Endothelial cell of umbilical vein (primary cell): ENCODE data around the gene ADH1C. TPM values are rescaled to one million over a fixed set of nuclear protein-coding genes. Genes with fewer than 3 reads are reported as not detected.

Source experiments
- BruUV-seq: library from RNA; stranded (reverse); fragments of 400-500 nt; replicated peaks from 2 replicates; lab custom pipeline; 2021; lab: Mats Ljungman, UMichigan
- CTCF ChIA-PET: fragments of 300-600, 350-600 bp; sonication (Branson Sonifier 250); formaldehyde crosslinking; loops from one replicate; lab custom pipeline; 2021; ENCODE audit warnings: antibody characterized with exemption, inconsistent platforms; lab: Charles Lee
- POLR2A ChIA-PET: fragments of 300-600, 350-600 bp; sonication (Branson Sonifier 250); formaldehyde crosslinking; loops from one replicate; lab custom pipeline; 2021; ENCODE audit warnings: antibody characterized with exemption, inconsistent platforms; lab: Charles Lee
- DNase-seq: peaks from one replicate; pipeline ENCODE4 v3.0.0-alpha.2; 2011; ENCODE audit warnings: low read depth, low spot score
- FAIRE-seq: peaks from 2 replicates; lab custom pipeline; 2011; peaks lifted over from hg19 to GRCh38; lab: Jason Lieb, UNC
- H2AFZ ChIP-seq: 2 replicates; pipeline ENCODE4 v1.6.0; 2012; ENCODE audit warnings: low read depth, low read length, control low read depth, inconsistent platforms
- H3K27ac ChIP-seq: 2 replicates; pipeline ENCODE4 v1.5.1; 2011; ENCODE audit warnings: low read depth, mild to moderate bottlenecking, control low read depth, low read length, moderate library complexity; ENCODE audit not compliant: insufficient read depth
- H3K27me3 ChIP-seq, 2 experiments: 2 replicates each; pipeline versions ENCODE4 v1.6.0 to v1.6.1; 2011; ENCODE audit warnings: low read length in 2 of 2, mixed read lengths in 1 of 2; ENCODE audit not compliant: control insufficient read depth in 2 of 2, insufficient read depth in 2 of 2
- H3K36me3 ChIP-seq, 2 experiments: 2 replicates in 1 of 2; 3 replicates in 1 of 2; pipeline ENCODE4 v1.5.1; 2011; ENCODE audit warnings: low read length in 2 of 2, mild to moderate bottlenecking in 1 of 2, moderate library complexity in 1 of 2; ENCODE audit not compliant: control insufficient read depth in 2 of 2, insufficient read depth in 2 of 2; ENCODE audit errors: extremely low read depth in 1 of 2
- H3K4me1 ChIP-seq: 3 replicates; pipeline ENCODE4 v1.5.1; 2011; ENCODE audit warnings: mild to moderate bottlenecking, low read length; ENCODE audit not compliant: control insufficient read depth, insufficient read depth; ENCODE audit errors: extremely low read depth
- H3K4me2 ChIP-seq: 2 replicates; pipeline ENCODE4 v1.6.1; 2011; ENCODE audit warnings: low read length, control low read depth, mixed read lengths; ENCODE audit not compliant: insufficient read depth
- H3K4me3 ChIP-seq, 3 experiments: fragments of 200-600 bp in 1 of 3; sonication (generic), shearing (Covaris generic) in 1 of 3; replicated peaks in 1 of 3; 2 replicates each; pipeline ENCODE4 v1.5.1; 2011 to 2016; ENCODE audit warnings: control low read depth in 3 of 3, low read length in 3 of 3, mild to moderate bottlenecking in 2 of 3, inconsistent platforms in 1 of 3, low read depth in 1 of 3, moderate library complexity in 1 of 3; ENCODE audit not compliant: insufficient read depth in 1 of 3
- H3K79me2 ChIP-seq: 2 replicates; pipeline ENCODE4 v1.6.0; 2012; ENCODE audit warnings: low read length, inconsistent platforms; ENCODE audit not compliant: control insufficient read depth, insufficient read depth
- H3K9ac ChIP-seq: replicated peaks from 2 replicates; pipeline ENCODE3; 2011; ENCODE audit warnings: low read length, control low read depth; ENCODE audit not compliant: insufficient read depth; ENCODE audit errors: extremely low read depth
- H3K9me1 ChIP-seq: replicated peaks from 3 replicates; pipeline ENCODE4 v1.6.0; 2011; ENCODE audit warnings: mild to moderate bottlenecking, low read length; ENCODE audit not compliant: control insufficient read depth, insufficient read depth; ENCODE audit errors: extremely low read depth
- H3K9me3 ChIP-seq: replicated peaks from 2 replicates; pipeline ENCODE4 v1.5.1; 2012; ENCODE audit warnings: low read length, inconsistent platforms; ENCODE audit not compliant: control insufficient read depth, insufficient read depth
- H4K20me1 ChIP-seq: replicated peaks from 2 replicates; pipeline ENCODE3; 2011; ENCODE audit warnings: mild to moderate bottlenecking, low read length; ENCODE audit not compliant: control insufficient read depth, insufficient read depth; ENCODE audit errors: extremely low read depth
- EZH2 ChIP-seq: IDR thresholded peaks from 2 replicates; pipeline ENCODE4 v1.6.1; 2012; ENCODE audit warnings: borderline replicate concordance, low read depth, mild to moderate bottlenecking, moderate library complexity, low read length, inconsistent platforms; ENCODE audit not compliant: severe bottlenecking
- GATA2 ChIP-seq: IDR thresholded peaks from 2 replicates; pipeline ENCODE4 v1.7.0; 2011; ENCODE audit warnings: low read depth, mild to moderate bottlenecking, moderate library complexity, mixed read lengths, low read length; ENCODE audit not compliant: insufficient read length, insufficient read depth
- JUN ChIP-seq: IDR thresholded peaks from 2 replicates; pipeline ENCODE4 v1.6.1; 2011; ENCODE audit warnings: borderline replicate concordance, low read depth; ENCODE audit not compliant: insufficient read length, insufficient read depth
- MYC ChIP-seq: IDR thresholded peaks from one replicate; pipeline ENCODE4 v1.6.1; 2011; ENCODE audit warnings: mild to moderate bottlenecking, low read depth, low read length
- POLR2A ChIP-seq: IDR thresholded peaks from 2 replicates; pipeline ENCODE4 v1.6.1; 2012; ENCODE audit warnings: low read depth, mild to moderate bottlenecking, control low read depth, low read length
- POLR2AphosphoS5 ChIP-seq: IDR thresholded peaks from 2 replicates; pipeline ENCODE4 v1.6.1; 2012; ENCODE audit warnings: low read depth, mild to moderate bottlenecking, control low read depth, low read length, moderate library complexity; ENCODE audit not compliant: insufficient read depth
- dilution Hi-C: fragments of 300-500 bp; cut with MboI; formaldehyde crosslinking; loops from one replicate; pipeline ENCODE4 v1.15.0; 2019; ENCODE audit warnings: low sequenced_read_pairs; ENCODE audit not compliant: extremely low pct_ligation_motif_present
- intact Hi-C: fragments of 100-400 bp; cut with micrococcal nuclease; formaldehyde crosslinking; loops from one replicate; pipeline ENCODE4 v1.10.0; 2022
- polyA plus RNA-seq, 4 experiments: library from polyadenylated mRNA; depleted of rRNA in 3 of 4; stranded (reverse) in 3 of 4; unstranded in 1 of 4; fragments of >200 nt; gene quantifications; 2 replicates each; pipeline versions ENCODE4 v1.2.1 to v1.2.3, GENCODE V29; 2011 to 2012; ENCODE audit warnings: missing spikeins in 1 of 4
- total RNA-seq: library from RNA; stranded (reverse); gene quantifications from 2 replicates; pipeline ENCODE4 v1.2.3, GENCODE V29; 2021
- TF ChIP-seq, protein P1 (sequence below): IDR thresholded peaks from 2 replicates; pipeline ENCODE4 v1.6.1; 2011; ENCODE audit not compliant: insufficient read depth, insufficient read length
- TF ChIP-seq, protein P2 (sequence below), 2 donors: IDR thresholded peaks; 1 replicate in 1 of 2; 2 replicates in 1 of 2; pipeline ENCODE4 v1.5.1; 2011; ENCODE audit warnings: low read length in 2 of 2, mild to moderate bottlenecking in 2 of 2, moderate library complexity in 2 of 2, control low read depth in 1 of 2, inconsistent platforms in 1 of 2, low read depth in 1 of 2; ENCODE audit not compliant: insufficient read depth in 1 of 2; ENCODE audit errors: extremely low read depth in 1 of 2

ADH1C gene
- total and polyA plus RNA-seq, 2 donors (not counting 3 experiments of a cell fraction or from before 2014, with no cell fraction given) = not detected

DNA sequence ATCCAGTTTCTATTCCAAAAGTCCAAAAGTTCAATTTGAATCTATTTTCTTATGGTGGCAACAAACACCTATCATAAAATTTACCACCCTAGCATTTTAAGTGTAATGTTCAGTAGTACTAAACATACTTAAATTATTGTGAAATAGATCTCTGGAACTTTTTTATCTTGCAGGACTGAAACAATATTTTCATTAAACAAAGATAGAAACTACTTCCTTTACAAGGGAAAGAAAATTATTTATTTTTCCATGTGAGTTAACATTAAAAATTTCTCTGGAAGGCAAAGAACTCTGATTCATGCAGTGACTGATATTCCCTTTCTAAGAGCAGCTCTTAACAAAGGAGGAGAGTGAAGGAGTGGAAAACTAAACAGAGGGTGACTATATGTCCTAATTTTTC, 42.4 kb upstream of the ADH1C start:
- H3K9ac ChIP-seq = no peak overlapping the region
- CTCF ChIA-PET = interaction anchor here (1.7 kb wide), 1 partner anchor 10 kb away, joined by 6 read pairs; no protein-coding TSS in a partner anchor
- no peaks in the 10 kb centered on the region for H3K9me1 ChIP-seq
- POLR2A ChIA-PET = no interaction called here
- intact Hi-C loops = no loop called here
- H3K27me3 ChIP-seq = peaks cover 0 to 5% of the 10 kb centered on the region in 2 experiments
- no peak overlapping the region for H3K4me3 ChIP-seq
- no peak for TF ChIP-seq JUN
- H2AFZ ChIP-seq = no peak overlapping the region
- no peak overlapping the region for H3K4me2 ChIP-seq
- H3K36me3 ChIP-seq = no peaks in the 10 kb centered on the region
- no peak overlapping the region for H3K27ac ChIP-seq
- no peaks in the 10 kb centered on the region for H3K79me2 ChIP-seq
- dilution Hi-C loops = no loop called here
- no peak for FAIRE-seq
- H3K4me1 ChIP-seq = no peaks in the 10 kb centered on the region
- BruUV-seq = no TSS peak
- no peaks in the 10 kb centered on the region for H4K20me1 ChIP-seq
- H3K9me3 ChIP-seq = no peaks in the 10 kb centered on the region
- DNase-seq = no peak

DNA sequence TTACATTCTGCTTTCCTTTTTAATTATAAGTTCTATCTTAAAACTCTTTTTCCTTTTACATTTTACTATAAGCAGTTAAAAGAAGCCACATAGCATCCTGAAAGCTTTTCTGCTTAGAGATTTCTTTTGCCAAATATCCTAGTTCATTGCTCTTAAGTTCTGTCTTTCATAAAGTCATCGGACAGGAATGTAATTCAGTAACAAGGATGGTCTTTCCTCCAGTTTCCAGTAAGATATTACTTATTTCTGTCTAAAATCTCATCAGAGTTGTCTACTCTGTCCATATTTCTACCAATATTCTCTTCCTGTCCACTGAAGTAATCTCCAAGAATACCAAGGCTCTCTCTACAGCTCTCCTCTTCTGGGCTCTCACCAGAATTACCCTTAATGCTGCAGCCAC, 37.5 kb upstream of the ADH1C start:
- Histone ChIP-seq H3K4me2 (no peak overlapping the region), H3K9me1 (no peaks in the 10 kb centered on the region), H3K4me3 (no peak overlapping the region), H3K4me1 (no peaks in the 10 kb centered on the region), H3K27me3 (no peaks in the 10 kb centered on the region), H3K9me3 (no peaks in the 10 kb centered on the region), H3K36me3 (no peaks in the 10 kb centered on the region), H2AFZ (no peak overlapping the region), H3K27ac (no peak overlapping the region), H3K79me2 (no peaks in the 10 kb centered on the region), H3K9ac (no peak overlapping the region), H4K20me1 (no peaks in the 10 kb centered on the region)
- FAIRE-seq (no peak), DNase-seq (no peak)
- ChIA-PET CTCF (interaction anchor here (0.7 kb wide), 1 partner anchor 15 kb away, joined by 3 read pairs; no protein-coding TSS in a partner anchor), POLR2A (no interaction called here)
- dilution Hi-C loops (no loop called here), intact Hi-C loops (no loop called here)
- no peak for TF ChIP-seq POLR2AphosphoS5
- no peak for TF ChIP-seq GATA2
- no peak for TF ChIP-seq MYC
- no peak for TF ChIP-seq EZH2
- TF ChIP-seq, protein P1, sequence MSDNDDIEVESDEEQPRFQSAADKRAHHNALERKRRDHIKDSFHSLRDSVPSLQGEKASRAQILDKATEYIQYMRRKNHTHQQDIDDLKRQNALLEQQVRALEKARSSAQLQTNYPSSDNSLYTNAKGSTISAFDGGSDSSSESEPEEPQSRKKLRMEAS = no peak
- no peak for TF ChIP-seq POLR2A
- TF ChIP-seq, protein P2, sequence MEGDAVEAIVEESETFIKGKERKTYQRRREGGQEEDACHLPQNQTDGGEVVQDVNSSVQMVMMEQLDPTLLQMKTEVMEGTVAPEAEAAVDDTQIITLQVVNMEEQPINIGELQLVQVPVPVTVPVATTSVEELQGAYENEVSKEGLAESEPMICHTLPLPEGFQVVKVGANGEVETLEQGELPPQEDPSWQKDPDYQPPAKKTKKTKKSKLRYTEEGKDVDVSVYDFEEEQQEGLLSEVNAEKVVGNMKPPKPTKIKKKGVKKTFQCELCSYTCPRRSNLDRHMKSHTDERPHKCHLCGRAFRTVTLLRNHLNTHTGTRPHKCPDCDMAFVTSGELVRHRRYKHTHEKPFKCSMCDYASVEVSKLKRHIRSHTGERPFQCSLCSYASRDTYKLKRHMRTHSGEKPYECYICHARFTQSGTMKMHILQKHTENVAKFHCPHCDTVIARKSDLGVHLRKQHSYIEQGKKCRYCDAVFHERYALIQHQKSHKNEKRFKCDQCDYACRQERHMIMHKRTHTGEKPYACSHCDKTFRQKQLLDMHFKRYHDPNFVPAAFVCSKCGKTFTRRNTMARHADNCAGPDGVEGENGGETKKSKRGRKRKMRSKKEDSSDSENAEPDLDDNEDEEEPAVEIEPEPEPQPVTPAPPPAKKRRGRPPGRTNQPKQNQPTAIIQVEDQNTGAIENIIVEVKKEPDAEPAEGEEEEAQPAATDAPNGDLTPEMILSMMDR (IDR thresholded peaks at IDR 0.05; ENCODE audit: extremely low read depth in 1 of 2, insufficient read depth in 1 of 2, low read depth in 1 of 2, low read length in 2 of 2) = no peak
- BruUV-seq = no TSS peak
